Measurements from ENCODE around the gene ZNFX1.
"Not testable (repeated sequence)": the region's sequence is repeated elsewhere in the genome, so short reads cannot be mapped to it uniquely, and the experiment has no call there.

GRCh38 chr20:49314052-49314451, 36.2 kb upstream of the ZNFX1 start:
- not testable (repeated sequence) for TF ChIP-seq CTCF (IDR thresholded peaks at IDR 0.05 in 4 of 5, conservative IDR thresholded peaks at IDR 0.05 in 1 of 5); POLR2A (IDR thresholded peaks at IDR 0.05)

Measured in gastrocnemius medialis (tissue), 4 donors.